GM21515 (cell line): ENCODE data around the gene ADARB1.

Experiments used
- ATAC-seq: cut with Tn5 transposase; IDR thresholded peaks from one replicate; pipeline ENCODE4 v1.9.1; 2021; ENCODE audit not compliant: unreplicated experiment

ADARB1 gene

GRCh38 chr21:45146801-45147200, 72.4 kb downstream of the ADARB1 start:
- ATAC-seq = no peak

- ATAC-seq = no peak
Observed at GRCh38 chr21:45147473-45148315, 73.3 kb downstream of the ADARB1 start.

- no peak for ATAC-seq
Observed at GRCh38 chr21:45148316-45148990, 74.1 kb downstream of the ADARB1 start.

GRCh38 chr21:45149021-45149420, 74.6 kb downstream of the ADARB1 start:
- ATAC-seq = no peak

- no peak for ATAC-seq
Observed at GRCh38 chr21:45150638-45151131, 76.3 kb downstream of the ADARB1 start.

GRCh38 chr21:45151445-45152160, 77.2 kb downstream of the ADARB1 start:
- no peak for ATAC-seq

GRCh38 chr21:45152265-45152746, 77.9 kb downstream of the ADARB1 start:
- ATAC-seq = no peak

- no peak for ATAC-seq
Observed at GRCh38 chr21:45153358-45154318, 79.3 kb downstream of the ADARB1 start.

- no peak for ATAC-seq
Observed at GRCh38 chr21:45154511-45155508, 80.4 kb downstream of the ADARB1 start.

- ATAC-seq = no peak
Observed at GRCh38 chr21:45155910-45156309, 81.5 kb downstream of the ADARB1 start.

GRCh38 chr21:45156459-45156858, 82.1 kb downstream of the ADARB1 start:
- no peak for ATAC-seq

GRCh38 chr21:45157932-45158331, 83.6 kb downstream of the ADARB1 start:
- no peak for ATAC-seq

- no peak for ATAC-seq
Observed at GRCh38 chr21:45158491-45159423, 84.4 kb downstream of the ADARB1 start.

GRCh38 chr21:45160198-45160597, 85.8 kb downstream of the ADARB1 start:
- no peak for ATAC-seq

- no peak for ATAC-seq
Observed at GRCh38 chr21:45161038-45161945, 86.9 kb downstream of the ADARB1 start.

GRCh38 chr21:45162115-45162514, 87.7 kb downstream of the ADARB1 start:
- ATAC-seq = no peak

- ATAC-seq = no peak
Observed at GRCh38 chr21:45162809-45163208, 88.4 kb downstream of the ADARB1 start.
